Measurements from ENCODE around the gene SPP1. TPM values are rescaled to one million over a fixed set of nuclear protein-coding genes. Genes with fewer than 3 reads are reported as not detected.

SPP1 gene
- total RNA-seq, 4 donors from 2014 or later = 1.9 to 57.0 (median 7.4) TPM

GRCh38 chr4:87941537-87942392, 33.7 kb upstream of the SPP1 start:
- no peak for DNase-seq (ENCODE audit: low spot score in 2 of 2)
- WGBS, 2 donors = 64 to 82% methylated on average over 5 of the region's 5 CpGs
- no peak overlapping the region for H3K4me3 ChIP-seq (ENCODE audit: low read depth, poor library complexity, severe bottlenecking)
- intact Hi-C loops (cut with DNase I; ENCODE audit: low total_unique reads) = no loop called here
- TF ChIP-seq POLR2A (IDR thresholded peaks at IDR 0.05) = no peak
- TF ChIP-seq, protein P1, sequence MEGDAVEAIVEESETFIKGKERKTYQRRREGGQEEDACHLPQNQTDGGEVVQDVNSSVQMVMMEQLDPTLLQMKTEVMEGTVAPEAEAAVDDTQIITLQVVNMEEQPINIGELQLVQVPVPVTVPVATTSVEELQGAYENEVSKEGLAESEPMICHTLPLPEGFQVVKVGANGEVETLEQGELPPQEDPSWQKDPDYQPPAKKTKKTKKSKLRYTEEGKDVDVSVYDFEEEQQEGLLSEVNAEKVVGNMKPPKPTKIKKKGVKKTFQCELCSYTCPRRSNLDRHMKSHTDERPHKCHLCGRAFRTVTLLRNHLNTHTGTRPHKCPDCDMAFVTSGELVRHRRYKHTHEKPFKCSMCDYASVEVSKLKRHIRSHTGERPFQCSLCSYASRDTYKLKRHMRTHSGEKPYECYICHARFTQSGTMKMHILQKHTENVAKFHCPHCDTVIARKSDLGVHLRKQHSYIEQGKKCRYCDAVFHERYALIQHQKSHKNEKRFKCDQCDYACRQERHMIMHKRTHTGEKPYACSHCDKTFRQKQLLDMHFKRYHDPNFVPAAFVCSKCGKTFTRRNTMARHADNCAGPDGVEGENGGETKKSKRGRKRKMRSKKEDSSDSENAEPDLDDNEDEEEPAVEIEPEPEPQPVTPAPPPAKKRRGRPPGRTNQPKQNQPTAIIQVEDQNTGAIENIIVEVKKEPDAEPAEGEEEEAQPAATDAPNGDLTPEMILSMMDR (IDR thresholded peaks at IDR 0.05) = no peak

GRCh38 chr4:87943660-87944149, 31.8 kb upstream of the SPP1 start:
- intact Hi-C loops (cut with DNase I; ENCODE audit: low total_unique reads) = no loop called here
- H3K4me3 ChIP-seq (ENCODE audit: low read depth, poor library complexity, severe bottlenecking) = no peak overlapping the region
- 86 to 93% methylated on average over 3 of the region's 3 CpGs for WGBS, 2 donors
- TF ChIP-seq POLR2A (IDR thresholded peaks at IDR 0.05) = no peak
- TF ChIP-seq, protein P1 (IDR thresholded peaks at IDR 0.05) = no peak
- no peak for DNase-seq (ENCODE audit: low spot score in 2 of 2)

DNA sequence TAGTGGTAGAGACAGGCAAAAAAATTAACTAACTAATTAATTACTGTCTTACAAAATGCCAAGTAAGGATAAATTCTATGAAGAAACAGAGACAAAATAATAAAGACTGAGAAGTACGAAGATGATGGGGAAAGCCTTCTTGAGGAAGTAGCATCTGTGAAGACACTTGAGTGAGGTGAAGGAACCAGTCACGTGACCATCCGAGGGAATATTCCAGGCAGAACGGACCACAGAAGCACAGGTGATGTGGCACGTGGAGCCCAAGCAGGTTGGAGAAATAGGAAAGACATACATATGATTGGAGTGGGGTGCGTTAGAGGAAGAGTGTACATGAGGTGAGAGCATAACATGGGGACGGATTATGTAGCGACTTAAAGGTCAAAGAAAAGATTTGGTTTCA, 30.5 kb upstream of the SPP1 start:
- no peak overlapping the region for H3K4me3 ChIP-seq (ENCODE audit: low read depth, poor library complexity, severe bottlenecking)
- intact Hi-C loops (cut with DNase I; ENCODE audit: low total_unique reads) = no loop called here
- 92 to 93% methylated on average over 8 of the region's 8 CpGs for WGBS, 2 donors
- DNase-seq (ENCODE audit: low spot score in 2 of 2) = no peak
- TF ChIP-seq, protein P1 (IDR thresholded peaks at IDR 0.05) = no peak
- no peak for TF ChIP-seq POLR2A (IDR thresholded peaks at IDR 0.05)

- TF ChIP-seq, protein P1 (IDR thresholded peaks at IDR 0.05) = no peak
- no peak for TF ChIP-seq POLR2A (IDR thresholded peaks at IDR 0.05)
- DNase-seq (ENCODE audit: low spot score in 2 of 2) = no peak
- intact Hi-C loops (cut with DNase I; ENCODE audit: low total_unique reads) = no loop called here
Measured at GRCh38 chr4:87946766-87947165, 28.7 kb upstream of the SPP1 start.

GRCh38 chr4:87947381-87948160, 27.9 kb upstream of the SPP1 start:
- no peak for DNase-seq (ENCODE audit: low spot score in 2 of 2)
- intact Hi-C loops (cut with DNase I; ENCODE audit: low total_unique reads) = no loop called here
- 76 to 77% methylated on average over 6 of the region's 6 CpGs for WGBS, 2 donors
- TF ChIP-seq, protein P1 (IDR thresholded peaks at IDR 0.05) = no peak
- no peak for TF ChIP-seq POLR2A (IDR thresholded peaks at IDR 0.05)
- H3K4me3 ChIP-seq (ENCODE audit: low read depth, poor library complexity, severe bottlenecking) = no peak overlapping the region

More at GRCh38 chr4:87946766-87947165, 28.7 kb upstream of the SPP1 start:
- WGBS, 2 donors = 90 to 92% methylated on average over 3 of the region's 3 CpGs
- H3K4me3 ChIP-seq (ENCODE audit: low read depth, poor library complexity, severe bottlenecking) = no peak overlapping the region
